ENCODE data around the gene MRPS18A. TPM values are rescaled to one million over a fixed set of nuclear protein-coding genes. Genes with fewer than 3 reads are reported as not detected.
"Not testable (repeated sequence)": the region's sequence is repeated elsewhere in the genome, so short reads cannot be mapped to it uniquely, and the experiment has no call there.

MRPS18A gene
- total RNA-seq, 4 donors from 2014 or later: 30.3 to 54.7 (median 42.5) TPM

GRCh38 chr6:43667245-43668150 lies 20.1 kb downstream of the MRPS18A start:
- TF ChIP-seq CTCF (IDR thresholded peaks at IDR 0.05): peak in 1 of 3 donors; percentile 87
- ATAC-seq (ENCODE audit: low FRiP score) (peak; percentile 53), DNase-seq (ENCODE audit: low spot score) (peak; percentile 88)

- ATAC-seq (ENCODE audit: low FRiP score): no peak
- TF ChIP-seq CTCF (IDR thresholded peaks at IDR 0.05): no peak
- no peak for DNase-seq (ENCODE audit: low spot score)
These were observed 21.2 kb downstream of the MRPS18A start for GRCh38 chr6:43666196-43666920.

GRCh38 chr6:43665376-43665775 lies 22.2 kb downstream of the MRPS18A start:
- DNase-seq (ENCODE audit: low spot score) (no peak), ATAC-seq (ENCODE audit: low FRiP score) (no peak)
- TF ChIP-seq CTCF (IDR thresholded peaks at IDR 0.05): no peak

GRCh38 chr6:43662948-43663347 lies 24.6 kb downstream of the MRPS18A start:
- ATAC-seq (ENCODE audit: low FRiP score); DNase-seq (ENCODE audit: low spot score): not testable (repeated sequence)

- TF ChIP-seq CTCF (IDR thresholded peaks at IDR 0.05): no peak
- no peak for ATAC-seq (ENCODE audit: low FRiP score)
- DNase-seq (ENCODE audit: low spot score): no peak
These were observed 29.4 kb downstream of the MRPS18A start for GRCh38 chr6:43658161-43658560.

- ATAC-seq (ENCODE audit: low FRiP score) (no peak), DNase-seq (ENCODE audit: low spot score) (no peak)
- TF ChIP-seq CTCF (IDR thresholded peaks at IDR 0.05): no peak
These were observed 30.3 kb downstream of the MRPS18A start for GRCh38 chr6:43657221-43657802.

- not testable (repeated sequence) for ATAC-seq (ENCODE audit: low FRiP score); DNase-seq (ENCODE audit: low spot score)
These were observed 34.8 kb downstream of the MRPS18A start for GRCh38 chr6:43652822-43653221.
